ENCODE results near the gene APOO. TPM values are rescaled to one million over a fixed set of nuclear protein-coding genes. Genes with fewer than 3 reads are reported as not detected.
A peak's percentile ranks its signal among the peaks of the same experiment; 100 is the strongest.

The APOO gene
- total RNA-seq, 1 experiment from 2014 or later = 23.4 TPM

GRCh38 chrX:23785580-23785979 is 122.2 kb downstream of the APOO start:
- ChIA-PET CTCF (no interaction called here), POLR2A (interaction anchor here (0.6 kb wide), 1 partner anchor 268 kb away, joined by 3 read pairs; no protein-coding TSS in a partner anchor)
- Mint-ChIP-seq H3K27ac (ENCODE audit: unreplicated experiment) (no peak overlapping the region), H3K9me3 (ENCODE audit: unreplicated experiment) (no peaks in the 10 kb centered on the region), H3K4me3 (ENCODE audit: unreplicated experiment) (peak overlapping the region; percentile 92), H3K4me1 (ENCODE audit: low read depth, unreplicated experiment) (no peaks in the 10 kb centered on the region), H3K27me3 (ENCODE audit: insufficient read depth, unreplicated experiment) (no peaks in the 10 kb centered on the region), H3K36me3 (ENCODE audit: insufficient read depth, unreplicated experiment) (peaks cover 40% of the 10 kb centered on the region)
- intact Hi-C loops (cut with micrococcal nuclease; ENCODE audit: unreplicated experiment) = no loop called here
- Histone ChIP-seq H3K27me3 (replicated peaks; ENCODE audit: control insufficient read depth, insufficient read depth, low read length) (no peaks in the 10 kb centered on the region), H3K4me1 (peaks cover 9% of the 10 kb centered on the region), H3K4me3 (ENCODE audit: low read depth, low read length) (no peak overlapping the region), H3K36me3 (ENCODE audit: control insufficient read depth, insufficient read depth, low read length) (no peaks in the 10 kb centered on the region), H3K9me3 (no peaks in the 10 kb centered on the region)
- TF ChIP-seq, protein P1, sequence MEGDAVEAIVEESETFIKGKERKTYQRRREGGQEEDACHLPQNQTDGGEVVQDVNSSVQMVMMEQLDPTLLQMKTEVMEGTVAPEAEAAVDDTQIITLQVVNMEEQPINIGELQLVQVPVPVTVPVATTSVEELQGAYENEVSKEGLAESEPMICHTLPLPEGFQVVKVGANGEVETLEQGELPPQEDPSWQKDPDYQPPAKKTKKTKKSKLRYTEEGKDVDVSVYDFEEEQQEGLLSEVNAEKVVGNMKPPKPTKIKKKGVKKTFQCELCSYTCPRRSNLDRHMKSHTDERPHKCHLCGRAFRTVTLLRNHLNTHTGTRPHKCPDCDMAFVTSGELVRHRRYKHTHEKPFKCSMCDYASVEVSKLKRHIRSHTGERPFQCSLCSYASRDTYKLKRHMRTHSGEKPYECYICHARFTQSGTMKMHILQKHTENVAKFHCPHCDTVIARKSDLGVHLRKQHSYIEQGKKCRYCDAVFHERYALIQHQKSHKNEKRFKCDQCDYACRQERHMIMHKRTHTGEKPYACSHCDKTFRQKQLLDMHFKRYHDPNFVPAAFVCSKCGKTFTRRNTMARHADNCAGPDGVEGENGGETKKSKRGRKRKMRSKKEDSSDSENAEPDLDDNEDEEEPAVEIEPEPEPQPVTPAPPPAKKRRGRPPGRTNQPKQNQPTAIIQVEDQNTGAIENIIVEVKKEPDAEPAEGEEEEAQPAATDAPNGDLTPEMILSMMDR (IDR thresholded peaks at IDR 0.05; ENCODE audit: insufficient read depth in 1 of 2, low read depth in 1 of 2, low read length in 1 of 2, severe bottlenecking in 1 of 2, unreplicated experiment in 1 of 2) = no peak
- BruUV-seq (replicated peaks) = no TSS peak
- no peak for DNase-seq

DNA sequence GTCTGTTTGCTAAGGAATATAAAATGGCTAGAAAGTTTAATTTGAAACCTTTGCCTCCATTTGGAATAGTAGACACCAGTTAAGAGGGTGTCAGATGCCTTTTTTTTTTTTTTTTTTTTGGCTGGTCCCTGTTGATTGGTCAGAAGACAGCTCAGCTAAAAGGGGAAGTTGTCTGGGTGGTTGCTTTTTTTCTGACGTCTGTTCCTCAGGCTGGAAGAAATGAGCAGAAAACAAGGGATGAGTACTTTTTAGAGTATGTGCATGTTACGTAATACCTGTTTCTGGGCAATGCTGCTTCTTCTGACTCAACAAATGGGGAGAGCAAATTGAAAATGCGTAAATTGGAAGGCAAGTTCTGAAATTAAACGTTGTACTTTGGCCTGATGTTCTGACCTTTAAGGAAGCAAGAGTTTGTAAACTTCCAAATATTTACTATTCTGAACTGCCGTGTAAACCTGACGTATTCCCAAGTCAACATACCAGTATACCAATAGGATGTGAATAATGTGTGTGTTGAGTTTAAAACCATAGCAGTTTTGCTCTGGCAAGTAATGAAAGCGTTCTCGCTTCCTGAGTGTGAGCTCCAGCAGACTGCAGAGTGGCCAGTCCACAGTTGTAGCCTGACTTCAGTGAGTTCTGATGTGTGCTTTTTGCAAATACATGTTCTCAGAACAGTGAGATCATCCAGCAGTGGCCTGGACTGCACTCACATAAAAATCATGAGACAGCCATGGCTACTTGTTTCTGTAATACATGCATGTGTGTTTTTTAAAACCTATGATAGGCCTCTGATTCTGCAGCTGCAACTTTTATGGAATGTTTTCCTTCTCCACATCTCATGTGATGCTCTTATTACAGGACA is 123.0 kb downstream of the APOO start:
- Histone ChIP-seq H3K27me3 (replicated peaks; ENCODE audit: control insufficient read depth, insufficient read depth, low read length) (no peaks in the 10 kb centered on the region), H3K4me3 (ENCODE audit: low read depth, low read length) (peak overlapping the region; percentile 80), H3K4me1 (peaks cover 9% of the 10 kb centered on the region), H3K36me3 (ENCODE audit: control insufficient read depth, insufficient read depth, low read length) (no peaks in the 10 kb centered on the region), H3K9me3 (no peaks in the 10 kb centered on the region)
- ChIA-PET POLR2A (interaction anchor here (0.5 to 2.5 kb wide), 4 partner anchors 23 to 118 kb away, joined by 3 to 32 read pairs (median 6); no protein-coding TSS in a partner anchor), CTCF (interaction anchor here (2.5 kb wide), 1 partner anchor 117 kb away, joined by 53 read pairs; no protein-coding TSS in a partner anchor)
- DNase-seq = no peak
- intact Hi-C loops (cut with micrococcal nuclease; ENCODE audit: unreplicated experiment) = loop anchor here (5.0 kb wide), 1 partner anchor 73 kb away; no protein-coding TSS in a partner anchor
- Mint-ChIP-seq H3K4me1 (ENCODE audit: low read depth, unreplicated experiment) (no peaks in the 10 kb centered on the region), H3K9me3 (ENCODE audit: unreplicated experiment) (no peaks in the 10 kb centered on the region), H3K27ac (ENCODE audit: unreplicated experiment) (peak overlapping the region; percentile 83), H3K4me3 (ENCODE audit: unreplicated experiment) (peak overlapping the region; percentile 92), H3K36me3 (ENCODE audit: insufficient read depth, unreplicated experiment) (peaks cover 40% of the 10 kb centered on the region), H3K27me3 (ENCODE audit: insufficient read depth, unreplicated experiment) (no peaks in the 10 kb centered on the region)
- TF ChIP-seq, protein P1 (IDR thresholded peaks at IDR 0.05; ENCODE audit: insufficient read depth in 1 of 2, low read depth in 1 of 2, low read length in 1 of 2, severe bottlenecking in 1 of 2, unreplicated experiment in 1 of 2) = no peak
- no TSS peak for BruUV-seq (replicated peaks)

GRCh38 chrX:23783589-23784469 is 123.9 kb downstream of the APOO start:
- intact Hi-C loops (cut with micrococcal nuclease; ENCODE audit: unreplicated experiment) = loop anchor here (1.0 to 5.0 kb wide), 4 partner anchors 23 to 89 kb away; no protein-coding TSS in a partner anchor
- no peaks in the 10 kb centered on the region for H3K4me1 Mint-ChIP-seq (ENCODE audit: low read depth, unreplicated experiment)
- H3K36me3 ChIP-seq (ENCODE audit: control insufficient read depth, insufficient read depth, low read length) = no peaks in the 10 kb centered on the region
- H3K4me3 Mint-ChIP-seq (ENCODE audit: unreplicated experiment) = peak overlapping the region; percentile 92
- H3K27ac Mint-ChIP-seq (ENCODE audit: unreplicated experiment) = peak overlapping the region; percentile 83
- DNase-seq = no peak
- BruUV-seq (replicated peaks) = TSS peak; percentile 61
- peak overlapping the region; percentile 80 for H3K4me3 ChIP-seq (ENCODE audit: low read depth, low read length)
- H3K27me3 ChIP-seq (replicated peaks; ENCODE audit: control insufficient read depth, insufficient read depth, low read length) = no peaks in the 10 kb centered on the region
- H3K27me3 Mint-ChIP-seq (ENCODE audit: insufficient read depth, unreplicated experiment) = no peaks in the 10 kb centered on the region
- no peaks in the 10 kb centered on the region for H3K9me3 Mint-ChIP-seq (ENCODE audit: unreplicated experiment)
- H3K9me3 ChIP-seq = no peaks in the 10 kb centered on the region
- ChIA-PET CTCF (interaction anchor here (0.6 to 2.5 kb wide), 3 partner anchors 78 to 271 kb away, joined by 4 to 53 read pairs (median 5); partner anchors contain the start of gene EIF2S3), POLR2A (interaction anchor here (0.5 to 2.5 kb wide), 7 partner anchors 20 to 252 kb away, joined by 3 to 32 read pairs (median 5); no protein-coding TSS in a partner anchor)
- TF ChIP-seq, protein P1 (IDR thresholded peaks at IDR 0.05; ENCODE audit: insufficient read depth in 1 of 2, low read depth in 1 of 2, low read length in 1 of 2, severe bottlenecking in 1 of 2, unreplicated experiment in 1 of 2) = no peak
- H3K36me3 Mint-ChIP-seq (ENCODE audit: insufficient read depth, unreplicated experiment) = peaks cover 40% of the 10 kb centered on the region
- peaks cover 9% of the 10 kb centered on the region for H3K4me1 ChIP-seq

Data from Caco-2 (cell line).